GM12873 (cell line): ENCODE data around the gene UROD.

Source experiments
- TF ChIP-seq, protein P1 (sequence below): IDR thresholded peaks from 2 replicates; pipeline ENCODE4 v1.5.1; 2012; ENCODE audit warnings: low read depth, mild to moderate bottlenecking, moderate library complexity, low read length, control low read depth; ENCODE audit not compliant: insufficient read depth; ENCODE audit errors: missing control alignments

Gene UROD

DNA sequence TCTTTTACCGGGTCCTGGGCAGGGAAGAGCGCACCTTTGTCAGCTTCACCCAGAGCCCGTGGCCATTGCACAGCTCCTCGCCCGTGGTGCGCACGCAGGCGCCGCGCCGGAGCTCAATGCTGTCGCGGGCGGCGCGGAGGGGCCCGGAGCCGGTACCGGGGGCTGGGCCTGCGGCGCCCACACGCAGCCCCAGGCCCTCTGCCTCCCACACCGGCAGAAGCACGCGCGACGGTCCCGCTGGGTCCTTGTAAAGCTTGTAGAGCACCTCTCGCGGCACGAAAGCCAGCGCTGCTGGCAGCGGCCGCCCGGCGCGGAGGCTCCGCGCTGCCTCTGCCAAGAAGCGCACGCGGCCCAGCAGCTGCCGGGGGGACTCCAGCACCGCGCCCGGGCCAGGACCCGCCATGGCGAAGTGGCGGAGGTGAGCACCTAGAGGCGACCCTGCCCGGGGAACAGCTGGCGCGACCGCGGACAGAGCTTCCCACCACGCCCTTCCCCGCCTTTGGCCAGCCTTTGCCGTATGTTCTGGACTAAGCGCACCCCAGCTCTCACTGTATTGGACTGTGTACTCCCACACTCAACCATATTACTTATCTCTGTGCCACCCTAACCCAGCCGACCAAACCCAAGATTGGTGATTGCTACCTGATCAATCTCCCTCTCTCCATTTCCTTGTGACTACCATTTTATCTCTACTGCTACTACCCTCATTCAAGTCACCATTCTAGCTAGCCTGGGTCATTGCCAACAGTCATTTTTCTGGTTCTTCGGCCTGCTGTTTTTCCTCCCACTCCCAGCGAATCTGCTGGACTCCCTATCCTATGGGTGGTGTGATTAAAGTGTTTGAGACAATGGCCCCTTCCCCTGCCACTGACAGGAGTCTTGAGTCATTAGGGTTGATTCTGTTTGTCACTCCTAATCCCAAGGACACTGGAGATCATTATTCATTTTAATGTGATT is 921 bp upstream of the UROD start, which contains the start of gene HECTD3:
Gene HECTD3 (minus strand): TSS at position 470 of the 957 bp plus-strand sequence. CDS start 67 bp downstream, at position 403.
- TF ChIP-seq, protein P1, sequence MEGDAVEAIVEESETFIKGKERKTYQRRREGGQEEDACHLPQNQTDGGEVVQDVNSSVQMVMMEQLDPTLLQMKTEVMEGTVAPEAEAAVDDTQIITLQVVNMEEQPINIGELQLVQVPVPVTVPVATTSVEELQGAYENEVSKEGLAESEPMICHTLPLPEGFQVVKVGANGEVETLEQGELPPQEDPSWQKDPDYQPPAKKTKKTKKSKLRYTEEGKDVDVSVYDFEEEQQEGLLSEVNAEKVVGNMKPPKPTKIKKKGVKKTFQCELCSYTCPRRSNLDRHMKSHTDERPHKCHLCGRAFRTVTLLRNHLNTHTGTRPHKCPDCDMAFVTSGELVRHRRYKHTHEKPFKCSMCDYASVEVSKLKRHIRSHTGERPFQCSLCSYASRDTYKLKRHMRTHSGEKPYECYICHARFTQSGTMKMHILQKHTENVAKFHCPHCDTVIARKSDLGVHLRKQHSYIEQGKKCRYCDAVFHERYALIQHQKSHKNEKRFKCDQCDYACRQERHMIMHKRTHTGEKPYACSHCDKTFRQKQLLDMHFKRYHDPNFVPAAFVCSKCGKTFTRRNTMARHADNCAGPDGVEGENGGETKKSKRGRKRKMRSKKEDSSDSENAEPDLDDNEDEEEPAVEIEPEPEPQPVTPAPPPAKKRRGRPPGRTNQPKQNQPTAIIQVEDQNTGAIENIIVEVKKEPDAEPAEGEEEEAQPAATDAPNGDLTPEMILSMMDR = no peak

DNA sequence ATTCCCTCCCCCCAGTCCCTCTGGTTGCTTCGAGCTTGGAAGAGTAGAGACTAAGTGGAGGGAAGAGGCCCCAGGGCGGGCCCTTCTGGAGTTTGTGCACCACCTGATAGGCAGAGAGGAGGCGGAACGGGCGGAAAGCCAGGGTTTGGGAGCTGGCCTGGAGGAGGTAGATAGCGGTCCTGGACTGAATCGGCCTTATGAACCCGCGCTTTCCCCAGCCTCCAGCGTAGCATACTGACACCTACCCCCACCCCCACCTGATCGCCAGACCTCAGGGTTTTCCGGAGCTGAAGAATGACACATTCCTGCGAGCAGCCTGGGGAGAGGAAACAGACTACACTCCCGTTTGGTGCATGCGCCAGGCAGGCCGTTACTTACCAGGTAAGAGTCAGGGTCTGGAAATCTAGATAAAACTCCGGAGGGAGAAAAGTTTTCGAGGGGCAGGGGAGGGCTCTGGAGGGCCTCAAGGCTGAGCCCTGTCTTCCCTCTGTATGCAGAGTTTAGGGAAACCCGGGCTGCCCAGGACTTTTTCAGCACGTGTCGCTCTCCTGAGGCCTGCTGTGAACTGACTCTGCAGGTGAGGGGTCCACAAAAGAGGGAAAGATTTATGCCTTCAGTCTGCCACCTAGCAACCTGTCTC is 705 bp downstream of the UROD start:
- TF ChIP-seq, protein P1 = no peak

DNA sequence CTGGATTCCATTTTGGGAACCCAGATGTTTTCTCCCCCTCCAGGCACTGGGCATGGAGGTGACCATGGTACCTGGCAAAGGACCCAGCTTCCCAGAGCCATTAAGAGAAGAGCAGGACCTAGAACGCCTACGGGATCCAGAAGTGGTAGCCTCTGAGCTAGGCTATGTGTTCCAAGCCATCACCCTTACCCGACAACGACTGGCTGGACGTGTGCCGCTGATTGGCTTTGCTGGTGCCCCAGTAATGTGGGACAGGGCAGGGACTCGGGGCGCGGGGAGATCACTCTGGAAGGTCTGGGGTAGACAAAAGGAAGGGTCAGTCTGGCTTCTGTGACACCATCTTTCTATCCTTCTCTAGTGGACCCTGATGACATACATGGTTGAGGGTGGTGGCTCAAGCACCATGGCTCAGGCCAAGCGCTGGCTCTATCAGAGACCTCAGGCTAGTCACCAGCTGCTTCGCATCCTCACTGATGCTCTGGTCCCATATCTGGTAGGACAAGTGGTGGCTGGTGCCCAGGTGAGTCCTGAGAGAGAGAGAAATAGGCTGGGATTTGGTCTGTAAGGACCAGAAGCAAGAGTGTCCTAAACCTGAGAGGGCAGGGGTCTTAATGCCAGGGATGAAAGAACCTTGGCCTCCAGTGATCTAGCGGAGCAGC is 1.6 kb downstream of the UROD start:
- TF ChIP-seq, protein P1 = no peak

DNA sequence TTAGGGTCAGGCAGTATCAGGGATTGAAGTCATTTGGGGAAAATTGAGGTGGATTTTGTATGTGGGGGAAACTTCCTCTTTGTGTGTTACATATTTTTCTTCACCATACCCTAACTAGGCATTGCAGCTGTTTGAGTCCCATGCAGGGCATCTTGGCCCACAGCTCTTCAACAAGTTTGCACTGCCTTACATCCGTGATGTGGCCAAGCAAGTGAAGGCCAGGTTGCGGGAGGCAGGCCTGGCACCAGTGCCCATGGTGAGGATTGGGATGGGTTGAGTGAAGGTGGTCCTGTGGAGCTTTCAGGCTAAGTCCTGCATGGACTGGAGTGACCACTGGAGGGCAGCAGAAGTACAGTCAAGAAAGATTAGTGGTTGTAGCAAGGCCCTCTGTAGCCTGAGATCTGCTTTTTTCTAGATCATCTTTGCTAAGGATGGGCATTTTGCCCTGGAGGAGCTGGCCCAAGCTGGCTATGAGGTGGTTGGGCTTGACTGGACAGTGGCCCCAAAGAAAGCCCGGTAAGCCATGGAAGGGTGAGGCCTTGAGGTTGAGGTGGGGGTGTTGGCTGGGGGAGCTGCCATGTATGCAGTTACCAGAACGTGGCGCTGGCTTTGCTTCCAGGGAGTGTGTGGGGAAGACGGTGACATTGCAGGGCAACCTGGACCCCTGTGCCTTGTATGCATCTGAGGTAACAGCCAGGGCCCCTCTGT is 2.4 kb downstream of the UROD start:
- TF ChIP-seq, protein P1 = peak; percentile 93

DNA sequence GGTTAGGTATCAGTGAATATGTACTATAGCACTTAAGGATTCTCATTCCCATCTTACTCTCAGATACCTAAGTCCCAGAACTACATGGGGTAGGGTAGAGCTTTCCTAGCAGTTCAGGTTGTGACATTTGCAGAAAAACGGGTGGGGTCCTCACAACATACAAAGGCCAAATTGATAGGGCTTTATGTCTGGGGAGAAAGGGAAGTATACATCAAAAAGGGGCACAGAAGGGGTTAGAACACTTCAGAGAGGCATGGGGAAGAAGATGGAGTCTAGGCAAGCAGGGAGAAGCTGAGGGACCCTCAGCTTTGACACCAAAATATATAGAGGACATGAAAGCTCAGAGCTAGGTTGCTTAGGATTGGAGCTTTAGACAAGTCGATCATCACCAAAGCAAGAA is 3.6 kb downstream of the UROD start:
- TF ChIP-seq, protein P1 = no peak

DNA sequence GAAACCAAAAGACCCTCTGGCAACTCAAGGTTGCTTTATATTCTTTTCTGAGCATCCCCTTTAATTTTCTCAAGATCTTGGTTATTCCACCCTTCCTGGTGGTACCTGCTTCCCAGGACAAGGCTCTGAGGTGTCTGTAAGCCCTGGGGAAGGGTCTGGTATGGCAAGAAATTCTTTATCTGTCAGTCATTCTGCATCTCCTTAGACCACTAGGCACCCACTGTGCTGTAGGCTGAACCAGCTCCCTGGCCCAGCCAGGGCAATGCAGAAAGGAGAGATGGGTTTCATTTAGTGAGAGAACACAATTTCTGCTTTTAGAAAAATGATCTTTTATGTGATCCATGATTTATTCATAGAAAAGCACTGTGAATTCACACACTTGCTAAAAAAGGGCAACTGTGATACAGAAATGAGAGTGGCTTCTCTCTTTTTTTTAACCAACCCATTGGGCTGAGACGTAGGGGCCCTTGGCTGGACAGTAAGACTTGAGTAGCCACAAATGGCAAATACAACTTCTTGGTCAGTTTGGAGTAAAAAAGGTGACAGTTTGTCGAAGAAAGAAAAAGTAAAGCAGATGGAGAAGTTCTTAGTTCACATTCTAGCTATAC is 4.1 kb downstream of the UROD start:
- TF ChIP-seq, protein P1 = no peak
